ENCODE data around the gene AFMID. TPM values are rescaled to one million over a fixed set of nuclear protein-coding genes. Genes with fewer than 3 reads are reported as not detected.
"Not testable (repeated sequence)": the region's sequence is repeated elsewhere in the genome, so short reads cannot be mapped to it uniquely, and the experiment has no call there.

AFMID gene
- total RNA-seq, 2 donors from 2014 or later = 6.1 to 13.6 TPM

- intact Hi-C loops (cut with DNase I) = no loop called here
Measured at GRCh38 chr17:78148286-78149016, 38.7 kb upstream of the AFMID start.

GRCh38 chr17:78151514-78152008 is 35.6 kb upstream of the AFMID start:
- intact Hi-C loops (cut with DNase I) = no loop called here
- no peak for DNase-seq (ENCODE audit: low spot score)

More at GRCh38 chr17:78148286-78149016, 38.7 kb upstream of the AFMID start:
- no peak for DNase-seq (ENCODE audit: low spot score)

GRCh38 chr17:78154903-78155811 is 32.0 kb upstream of the AFMID start:
- DNase-seq (ENCODE audit: low spot score) = no peak
- intact Hi-C loops (cut with DNase I) = no loop called here

GRCh38 chr17:78159575-78160158 is 27.5 kb upstream of the AFMID start:
- intact Hi-C loops (cut with DNase I) = no loop called here
- no peak for DNase-seq (ENCODE audit: low spot score)

GRCh38 chr17:78163881-78164747 is 23.0 kb upstream of the AFMID start:
- no peak for DNase-seq (ENCODE audit: low spot score)
- intact Hi-C loops (cut with DNase I) = no loop called here

- intact Hi-C loops (cut with DNase I) = no loop called here
- DNase-seq (ENCODE audit: low spot score) = no peak
Measured at GRCh38 chr17:78164748-78165607, 22.2 kb upstream of the AFMID start.

GRCh38 chr17:78166416-78166815 is 20.7 kb upstream of the AFMID start:
- intact Hi-C loops (cut with DNase I) = no loop called here
- DNase-seq (ENCODE audit: low spot score) = no peak

- DNase-seq (ENCODE audit: low spot score) = peak; percentile 94
- intact Hi-C loops (cut with DNase I) = no loop called here
Measured at GRCh38 chr17:78168242-78168902, 18.8 kb upstream of the AFMID start, which contains the start of gene SYNGR2. TSS of gene SYNGR2 (plus strand) at chr17:78168581. CDS start at chr17:78168617, 36 bp downstream.

- DNase-seq (ENCODE audit: low spot score) = no peak
- intact Hi-C loops (cut with DNase I) = no loop called here
Measured at GRCh38 chr17:78168903-78169793, 18.0 kb upstream of the AFMID start.

- intact Hi-C loops (cut with DNase I) = no loop called here
Measured at GRCh38 chr17:78170692-78171590, 16.2 kb upstream of the AFMID start.

GRCh38 chr17:78171591-78172248 is 15.4 kb upstream of the AFMID start:
- DNase-seq (ENCODE audit: low spot score); intact Hi-C loops (cut with DNase I): not testable (repeated sequence)

More at GRCh38 chr17:78170692-78171590, 16.2 kb upstream of the AFMID start:
- no peak for DNase-seq (ENCODE audit: low spot score)

- DNase-seq (ENCODE audit: low spot score) = no peak
- intact Hi-C loops (cut with DNase I) = no loop called here
Measured at GRCh38 chr17:78172249-78173051, 14.7 kb upstream of the AFMID start.

- intact Hi-C loops (cut with DNase I) = no loop called here
- DNase-seq (ENCODE audit: low spot score) = no peak
Measured at GRCh38 chr17:78173097-78173715, 14.0 kb upstream of the AFMID start.

Data from posterior vena cava (tissue), 2 donors.